ENCODE data around the gene PSMA1.

The PSMA1 gene

GRCh38 chr11:14455648-14456430 lies 64.3 kb downstream of the PSMA1 start:
- TF ChIP-seq ATF2 (tag by site-specific recombination; IDR thresholded peaks at IDR 0.05; ENCODE audit: low read depth): peak; percentile 25; the same call in 1 of the 2 replicates
- TF ChIP-seq ZNF624 (tag by site-specific recombination; IDR thresholded peaks at IDR 0.05): no peak
- no peak for TF ChIP-seq KLF7 (tag by site-specific recombination; IDR thresholded peaks at IDR 0.05; ENCODE audit: borderline replicate concordance)
- TF ChIP-seq ZBTB26 (tag by site-specific recombination; optimal IDR thresholded peaks at IDR 0.05): no peak
- no peak for TF ChIP-seq EGR2 (tag by site-specific recombination; IDR thresholded peaks at IDR 0.05; ENCODE audit: low read depth)
- TF ChIP-seq ZNF16 (tag by site-specific recombination; IDR thresholded peaks at IDR 0.05; ENCODE audit: low read depth): no peak
- TF ChIP-seq ZNF398 (tag by site-specific recombination; IDR thresholded peaks at IDR 0.05): no peak
- TF ChIP-seq ZFHX2 (tag by site-specific recombination; conservative IDR thresholded peaks at IDR 0.05): no peak
- Histone ChIP-seq H3K27ac (ENCODE audit: extremely low read depth, low read depth, low read length) (no peak overlapping the region), H3K36me3 (ENCODE audit: control insufficient read depth in 2 of 2, insufficient read depth in 1 of 2, low read length in 2 of 2) (peaks cover 18 to 61% of the 10 kb centered on the region in 2 experiments; a peak in 2 of 3 replicates), H3K4me3 (ENCODE audit: low read depth, low read length) (no peak overlapping the region), H3K4me1 (ENCODE audit: control insufficient read depth, insufficient read depth, low read length) (no peaks in the 10 kb centered on the region), H3K9me3 (ENCODE audit: control insufficient read depth, insufficient read depth, low read depth, low read length) (no peaks in the 10 kb centered on the region)
- POLR2A ChIA-PET: interaction anchor here (0.6 to 1.8 kb wide), 8 partner anchors 12 to 474 kb away, joined by 3 to 6 read pairs (median 4); no protein-coding TSS in a partner anchor
- CTCF ChIA-PET: interaction anchor here (0.5 to 6.7 kb wide), 37 partner anchors 10 to 756 kb away, joined by 3 to 110 read pairs (median 5); no protein-coding TSS in a partner anchor
